Endothelial cell of umbilical vein (primary cell): ENCODE results near the gene TXN.

Experiments used
- CTCF ChIP-seq, 2 donors: IDR thresholded peaks; 1 replicate in 1 of 2; 2 replicates in 1 of 2; pipeline ENCODE4 v1.5.1; 2011; ENCODE audit warnings: low read length in 2 of 2, mild to moderate bottlenecking in 2 of 2, moderate library complexity in 2 of 2, control low read depth in 1 of 2, inconsistent platforms in 1 of 2, low read depth in 1 of 2; ENCODE audit not compliant: insufficient read depth in 1 of 2; ENCODE audit errors: extremely low read depth in 1 of 2
- EZH2 ChIP-seq: IDR thresholded peaks from 2 replicates; pipeline ENCODE4 v1.6.1; 2012; ENCODE audit warnings: borderline replicate concordance, low read depth, mild to moderate bottlenecking, moderate library complexity, low read length, inconsistent platforms; ENCODE audit not compliant: severe bottlenecking
- FOS ChIP-seq: IDR thresholded peaks from 2 replicates; pipeline ENCODE4 v1.6.1; 2011; ENCODE audit warnings: mild to moderate bottlenecking, low read length, moderate library complexity, borderline replicate concordance; ENCODE audit not compliant: insufficient read depth
- GATA2 ChIP-seq: IDR thresholded peaks from 2 replicates; pipeline ENCODE4 v1.7.0; 2011; ENCODE audit warnings: low read depth, mild to moderate bottlenecking, moderate library complexity, mixed read lengths, low read length; ENCODE audit not compliant: insufficient read length, insufficient read depth
- JUN ChIP-seq: IDR thresholded peaks from 2 replicates; pipeline ENCODE4 v1.6.1; 2011; ENCODE audit warnings: borderline replicate concordance, low read depth; ENCODE audit not compliant: insufficient read length, insufficient read depth
- MAX ChIP-seq: IDR thresholded peaks from 2 replicates; pipeline ENCODE4 v1.6.1; 2011; ENCODE audit not compliant: insufficient read depth, insufficient read length
- MYC ChIP-seq: IDR thresholded peaks from one replicate; pipeline ENCODE4 v1.6.1; 2011; ENCODE audit warnings: mild to moderate bottlenecking, low read depth, low read length
- POLR2A ChIP-seq: IDR thresholded peaks from 2 replicates; pipeline ENCODE4 v1.6.1; 2012; ENCODE audit warnings: low read depth, mild to moderate bottlenecking, control low read depth, low read length
- POLR2AphosphoS5 ChIP-seq: IDR thresholded peaks from 2 replicates; pipeline ENCODE4 v1.6.1; 2012; ENCODE audit warnings: low read depth, mild to moderate bottlenecking, control low read depth, low read length, moderate library complexity; ENCODE audit not compliant: insufficient read depth

- no peak for TF ChIP-seq MAX
- TF ChIP-seq CTCF (IDR thresholded peaks at IDR 0.05; ENCODE audit: extremely low read depth in 1 of 2, insufficient read depth in 1 of 2, low read depth in 1 of 2, low read length in 2 of 2): no peak
- no peak for TF ChIP-seq EZH2
- TF ChIP-seq POLR2AphosphoS5: no peak
- no peak for TF ChIP-seq POLR2A
- no peak for TF ChIP-seq JUN
- no peak for TF ChIP-seq FOS
- TF ChIP-seq GATA2: no peak
- no peak for TF ChIP-seq MYC
These were observed 56.7 kb downstream of the TXN start for GRCh38 chr9:110199643-110200042.
